PC-9 (cell line): ENCODE data around the gene AP2M1. TPM values are rescaled to one million over a fixed set of nuclear protein-coding genes. Genes with fewer than 3 reads are reported as not detected.
"Not testable (repeated sequence)": the region's sequence is repeated elsewhere in the genome, so short reads cannot be mapped to it uniquely, and the experiment has no call there.

Source experiments
- BruUV-seq: library from RNA; stranded (reverse); fragments of 400-500 nt; replicated peaks from 2 replicates; lab custom pipeline; 2021; lab: Mats Ljungman, UMichigan
- CTCF ChIA-PET: fragments of 300-600 bp; sonication (Branson Sonifier 250); formaldehyde crosslinking; loops from one replicate; lab custom pipeline; 2022; ENCODE audit warnings: antibody characterized with exemption; lab: Charles Lee
- POLR2A ChIA-PET: fragments of 300-600 bp; sonication (Branson Sonifier 250); formaldehyde crosslinking; loops from one replicate; lab custom pipeline; 2022; ENCODE audit warnings: antibody characterized with exemption; ENCODE audit not compliant: unreplicated experiment; lab: Charles Lee
- DNase-seq, 2 experiments: peaks; one replicate each; pipeline versions ENCODE4 v3.0.0 to v3.0.0-alpha.2; 2015 to 2022; ENCODE audit warnings: mixed read lengths in 1 of 2
- H2AFZ ChIP-seq: fragments of 200-600 bp; sonication (generic); 2 replicates; pipeline ENCODE4 v1.8.1; 2017; ENCODE audit warnings: antibody characterized with exemption
- H3F3A ChIP-seq: fragments of 200-600 bp; sonication (generic); 2 replicates; pipeline ENCODE4 v1.8.1; 2017; ENCODE audit warnings: antibody characterized with exemption, mild to moderate bottlenecking, low read depth; ENCODE audit not compliant: insufficient read depth
- H3K27ac ChIP-seq: fragments of 200-600 bp; sonication (generic); 2 replicates; pipeline ENCODE4 v1.6.1; 2016; ENCODE audit warnings: mixed run types
- H3K27me3 ChIP-seq: fragments of 200-600 bp; sonication (generic); 2 replicates; pipeline ENCODE4 v1.6.1; 2016; ENCODE audit warnings: low read depth, mixed run types; ENCODE audit not compliant: insufficient read depth
- H3K36me3 ChIP-seq: fragments of 200-600 bp; sonication (generic); 2 replicates; pipeline ENCODE4 v1.6.1; 2016; ENCODE audit warnings: low read depth, mixed run types
- H3K4me1 ChIP-seq: fragments of 200-600 bp; sonication (generic); replicated peaks from 2 replicates; pipeline ENCODE4 v1.6.1; 2016; ENCODE audit warnings: mixed run types; ENCODE audit not compliant: insufficient read depth
- H3K4me2 ChIP-seq: fragments of 200-600 bp; sonication (generic); 2 replicates; pipeline ENCODE4 v1.6.1; 2017; ENCODE audit warnings: mixed run types
- H3K4me3 ChIP-seq: fragments of 200-600 bp; sonication (generic); 2 replicates; pipeline ENCODE4 v1.6.1; 2016; ENCODE audit warnings: mixed run types
- H3K79me2 ChIP-seq: fragments of 200-600 bp; sonication (generic); 2 replicates; pipeline ENCODE4 v1.6.1; 2017; ENCODE audit warnings: low read depth, mixed run types
- H3K9me2 ChIP-seq: fragments of 200-600 bp; sonication (generic); 2 replicates; pipeline ENCODE4 v1.8.1; 2017; ENCODE audit warnings: mild to moderate bottlenecking; ENCODE audit not compliant: insufficient read depth
- H3K9me3 ChIP-seq: fragments of 200-600 bp; sonication (generic); 2 replicates; pipeline ENCODE4 v1.8.1; 2016; ENCODE audit warnings: low read depth; ENCODE audit not compliant: insufficient read depth
- H4K20me1 ChIP-seq: fragments of 200-600 bp; sonication (generic); 2 replicates; pipeline ENCODE4 v1.8.1; 2017; ENCODE audit not compliant: insufficient read depth
- EZH2 ChIP-seq: fragments of 200-600 bp; sonication (generic); IDR thresholded peaks from 2 replicates; pipeline ENCODE4 v1.8.0; 2017; ENCODE audit warnings: antibody characterized with exemption, low read depth
- intact Hi-C: fragments of 100-400 bp; cut with micrococcal nuclease; formaldehyde crosslinking; loops from one replicate; pipeline ENCODE4 v1.10.0; 2022; ENCODE audit not compliant: unreplicated experiment
- total RNA-seq: library from RNA; stranded (reverse); gene quantifications from 2 replicates; pipeline ENCODE4 v1.2.3, GENCODE V29; 2021
- TF ChIP-seq, protein P1 (sequence below): fragments of 200-600 bp; sonication (generic); conservative IDR thresholded peaks from 2 replicates; pipeline ENCODE4 v1.6.1; 2017; ENCODE audit warnings: mixed run types, antibody characterized with exemption, mild to moderate bottlenecking, moderate library complexity

AP2M1 gene
- total RNA-seq, 1 experiment from 2014 or later, result 606 TPM

DNA sequence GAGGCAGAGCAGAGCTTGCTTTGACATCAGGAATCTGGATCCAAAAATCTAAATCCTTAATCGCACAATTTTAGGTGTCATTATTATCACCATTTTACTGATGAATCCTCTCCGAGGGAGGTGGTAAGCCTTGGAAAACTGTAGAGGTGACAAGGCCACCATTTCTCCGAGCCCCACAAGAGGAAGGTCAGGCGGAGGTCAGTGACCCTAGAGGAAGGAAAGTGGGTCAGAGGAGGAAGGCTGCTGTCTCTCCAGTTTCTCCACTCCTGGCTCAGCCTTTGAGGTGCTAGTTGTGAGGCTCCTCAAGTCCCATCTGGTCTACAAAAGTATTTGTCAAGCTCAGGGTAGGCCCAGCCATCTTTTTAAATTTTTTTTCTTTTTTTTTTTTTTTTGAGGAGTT lies 16.3 kb upstream of the AP2M1 start:
- Histone ChIP-seq H4K20me1 (peaks cover 56% of the 10 kb centered on the region), H2AFZ (no peak overlapping the region), H3K4me1 (peaks cover 26% of the 10 kb centered on the region), H3F3A (peaks cover 27% of the 10 kb centered on the region), H3K27me3 (no peaks in the 10 kb centered on the region), H3K36me3 (0 out of 2 replicates have a peak, but pooled peaks cover 9% of the 10 kb centered on the region), H3K4me2 (peak overlapping the region; percentile 99; the same call in 1 of the 2 replicates), H3K79me2 (peaks cover 79% of the 10 kb centered on the region), H3K9me3 (no peaks in the 10 kb centered on the region), H3K27ac (no peak overlapping the region), H3K4me3 (no peak overlapping the region), H3K9me2 (no peaks in the 10 kb centered on the region)
- TF ChIP-seq, protein P1, sequence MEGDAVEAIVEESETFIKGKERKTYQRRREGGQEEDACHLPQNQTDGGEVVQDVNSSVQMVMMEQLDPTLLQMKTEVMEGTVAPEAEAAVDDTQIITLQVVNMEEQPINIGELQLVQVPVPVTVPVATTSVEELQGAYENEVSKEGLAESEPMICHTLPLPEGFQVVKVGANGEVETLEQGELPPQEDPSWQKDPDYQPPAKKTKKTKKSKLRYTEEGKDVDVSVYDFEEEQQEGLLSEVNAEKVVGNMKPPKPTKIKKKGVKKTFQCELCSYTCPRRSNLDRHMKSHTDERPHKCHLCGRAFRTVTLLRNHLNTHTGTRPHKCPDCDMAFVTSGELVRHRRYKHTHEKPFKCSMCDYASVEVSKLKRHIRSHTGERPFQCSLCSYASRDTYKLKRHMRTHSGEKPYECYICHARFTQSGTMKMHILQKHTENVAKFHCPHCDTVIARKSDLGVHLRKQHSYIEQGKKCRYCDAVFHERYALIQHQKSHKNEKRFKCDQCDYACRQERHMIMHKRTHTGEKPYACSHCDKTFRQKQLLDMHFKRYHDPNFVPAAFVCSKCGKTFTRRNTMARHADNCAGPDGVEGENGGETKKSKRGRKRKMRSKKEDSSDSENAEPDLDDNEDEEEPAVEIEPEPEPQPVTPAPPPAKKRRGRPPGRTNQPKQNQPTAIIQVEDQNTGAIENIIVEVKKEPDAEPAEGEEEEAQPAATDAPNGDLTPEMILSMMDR, result no peak
- no peak for TF ChIP-seq EZH2
- POLR2A ChIA-PET, result no interaction called here
- CTCF ChIA-PET, result interaction anchor here (0.6 to 0.7 kb wide), 3 partner anchors 143 to 736 kb away, joined by 3 to 6 read pairs (median 3); no protein-coding TSS in a partner anchor
- intact Hi-C loops, result no loop called here
- BruUV-seq, result no TSS peak
- no peak for DNase-seq

GRCh38 chr3:184160456-184160855 lies 14.2 kb upstream of the AP2M1 start:
- H4K20me1 ChIP-seq, result peaks cover 56% of the 10 kb centered on the region
- H3K4me2 ChIP-seq, result no peak overlapping the region
- peaks cover 10% of the 10 kb centered on the region for H3F3A ChIP-seq
- intact Hi-C loops, result no loop called here
- no peaks in the 10 kb centered on the region for H3K9me3 ChIP-seq
- no peak overlapping the region for H3K27ac ChIP-seq
- no TSS peak for BruUV-seq
- H2AFZ ChIP-seq, result no peak overlapping the region
- no peak overlapping the region for H3K4me3 ChIP-seq
- TF ChIP-seq EZH2, result no peak
- TF ChIP-seq, protein P1, result no peak
- ChIA-PET POLR2A (no interaction called here), CTCF (no interaction called here)
- peaks cover 73% of the 10 kb centered on the region for H3K79me2 ChIP-seq
- H3K4me1 ChIP-seq, result peaks cover 17% of the 10 kb centered on the region
- DNase-seq, result no peak
- no peaks in the 10 kb centered on the region for H3K9me2 ChIP-seq
- peaks cover 21% of the 10 kb centered on the region; the same call in 1 of the 2 replicates for H3K36me3 ChIP-seq
- H3K27me3 ChIP-seq, result no peaks in the 10 kb centered on the region

DNA sequence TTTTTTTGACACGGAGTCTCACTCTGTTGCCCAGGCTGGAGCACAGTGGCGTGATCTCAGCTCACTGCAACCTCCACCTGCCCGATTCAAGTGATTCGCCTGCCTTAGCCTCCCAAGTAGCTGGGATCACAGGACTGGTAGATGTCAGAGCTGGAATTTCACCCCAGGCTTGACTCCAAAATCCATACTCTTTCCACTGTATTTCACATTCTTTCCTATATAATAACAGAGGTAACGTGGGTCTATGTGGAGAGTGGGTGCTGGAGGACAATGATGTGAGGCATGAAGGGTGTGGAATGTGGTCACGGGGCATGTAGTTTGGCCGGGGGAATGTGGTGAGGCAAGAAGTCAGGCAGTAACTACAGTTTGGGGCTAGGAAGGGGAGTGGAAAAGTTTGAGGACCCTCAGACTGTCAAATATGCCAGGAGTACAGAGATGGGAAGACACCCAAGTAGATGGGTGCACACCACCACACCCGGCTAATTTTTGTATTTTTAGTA lies 12.0 kb upstream of the AP2M1 start:
- H3K4me3 ChIP-seq, H3K27me3 ChIP-seq, POLR2A ChIA-PET, intact Hi-C loops, DNase-seq, H3K9me3 ChIP-seq, H3K9me2 ChIP-seq, H3K4me2 ChIP-seq, H2AFZ ChIP-seq, H3K4me1 ChIP-seq, H3K27ac ChIP-seq, H3F3A ChIP-seq, BruUV-seq: not testable (repeated sequence)
- Histone ChIP-seq H3K36me3 (peaks cover 39% of the 10 kb centered on the region), H3K79me2 (peaks cover 52% of the 10 kb centered on the region), H4K20me1 (peaks cover 39% of the 10 kb centered on the region)
- CTCF ChIA-PET, result interaction anchor here (0.6 kb wide), 2 partner anchors 14 to 40 kb away, joined by 3 to 4 read pairs; no protein-coding TSS in a partner anchor
